WERI-Rb-1 (cell line): Measurements from ENCODE around the gene C4orf54.

Experiments used
- DNase-seq: peaks from one replicate; pipeline ENCODE4 v3.0.0-alpha.2; 2020
- H3K27ac ChIP-seq: fragments of 250-450 bp; sonication (Bioruptor Pico); 2 replicates; pipeline ENCODE4 v1.5.1; 2020; ENCODE audit warnings: mild to moderate bottlenecking, moderate library complexity
- H3K27me3 ChIP-seq: fragments of 250-450 bp; sonication (Bioruptor Pico); 2 replicates; pipeline ENCODE4 v1.5.1; 2021; ENCODE audit warnings: mild to moderate bottlenecking, low read depth, moderate library complexity; ENCODE audit not compliant: insufficient read depth, severe bottlenecking
- H3K36me3 ChIP-seq: fragments of 250-450 bp; sonication (Bioruptor Pico); 2 replicates; pipeline ENCODE4 v1.5.1; 2020; ENCODE audit warnings: mild to moderate bottlenecking, moderate library complexity
- H3K4me3 ChIP-seq: 2 replicates; pipeline ENCODE4 v1.5.1; 2011; ENCODE audit warnings: low read depth, mild to moderate bottlenecking, control low read depth, low read length
- H3K9me3 ChIP-seq: fragments of 250-450 bp; sonication (Bioruptor Pico); 2 replicates; pipeline ENCODE4 v1.5.1; 2021; ENCODE audit warnings: mild to moderate bottlenecking, moderate library complexity; ENCODE audit not compliant: severe bottlenecking
- TF ChIP-seq, protein P1 (sequence below): IDR thresholded peaks from 2 replicates; pipeline ENCODE4 v1.5.1; 2011; ENCODE audit warnings: low read depth, mild to moderate bottlenecking, control low read depth, inconsistent platforms, low read length

Gene C4orf54

GRCh38 chr4:99670409-99671073 is 12.9 kb upstream of the C4orf54 start:
- TF ChIP-seq, protein P1, sequence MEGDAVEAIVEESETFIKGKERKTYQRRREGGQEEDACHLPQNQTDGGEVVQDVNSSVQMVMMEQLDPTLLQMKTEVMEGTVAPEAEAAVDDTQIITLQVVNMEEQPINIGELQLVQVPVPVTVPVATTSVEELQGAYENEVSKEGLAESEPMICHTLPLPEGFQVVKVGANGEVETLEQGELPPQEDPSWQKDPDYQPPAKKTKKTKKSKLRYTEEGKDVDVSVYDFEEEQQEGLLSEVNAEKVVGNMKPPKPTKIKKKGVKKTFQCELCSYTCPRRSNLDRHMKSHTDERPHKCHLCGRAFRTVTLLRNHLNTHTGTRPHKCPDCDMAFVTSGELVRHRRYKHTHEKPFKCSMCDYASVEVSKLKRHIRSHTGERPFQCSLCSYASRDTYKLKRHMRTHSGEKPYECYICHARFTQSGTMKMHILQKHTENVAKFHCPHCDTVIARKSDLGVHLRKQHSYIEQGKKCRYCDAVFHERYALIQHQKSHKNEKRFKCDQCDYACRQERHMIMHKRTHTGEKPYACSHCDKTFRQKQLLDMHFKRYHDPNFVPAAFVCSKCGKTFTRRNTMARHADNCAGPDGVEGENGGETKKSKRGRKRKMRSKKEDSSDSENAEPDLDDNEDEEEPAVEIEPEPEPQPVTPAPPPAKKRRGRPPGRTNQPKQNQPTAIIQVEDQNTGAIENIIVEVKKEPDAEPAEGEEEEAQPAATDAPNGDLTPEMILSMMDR = no peak

DNA sequence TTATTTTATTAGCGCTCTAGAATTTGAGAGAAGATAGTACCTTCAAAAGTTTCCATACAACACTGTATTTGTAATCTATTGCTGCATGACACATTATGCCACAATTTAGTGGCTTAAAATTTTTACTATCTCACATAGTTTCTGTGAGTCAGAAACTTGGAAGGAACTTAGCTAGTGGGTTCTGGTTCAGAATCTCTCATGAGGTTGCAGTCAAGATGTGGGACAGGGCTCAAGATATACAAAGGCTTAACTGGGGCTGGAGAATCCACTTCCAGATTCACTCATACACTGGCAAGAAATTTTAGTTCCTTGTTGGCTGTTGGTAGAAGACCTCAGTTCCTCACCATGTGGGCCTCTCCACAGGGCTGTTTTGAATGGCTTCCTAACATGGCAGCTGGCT is 11.5 kb upstream of the C4orf54 start:
- Histone ChIP-seq H3K36me3 (no peaks in the 10 kb centered on the region), H3K27ac (no peak overlapping the region), H3K4me3 (no peak overlapping the region), H3K27me3 (no peaks in the 10 kb centered on the region), H3K9me3 (peaks cover 15% of the 10 kb centered on the region)
- DNase-seq = no peak
- TF ChIP-seq, protein P1 = no peak

More at GRCh38 chr4:99670409-99671073, 12.9 kb upstream of the C4orf54 start:
- Histone ChIP-seq H3K4me3 (no peak overlapping the region), H3K36me3 (no peaks in the 10 kb centered on the region), H3K27me3 (no peaks in the 10 kb centered on the region), H3K9me3 (peaks cover 15% of the 10 kb centered on the region), H3K27ac (no peak overlapping the region)
- DNase-seq = no peak

GRCh38 chr4:99668472-99668871 is 10.8 kb upstream of the C4orf54 start:
- TF ChIP-seq, protein P1 = no peak
- no peak overlapping the region for H3K4me3 ChIP-seq
- no peak overlapping the region for H3K27ac ChIP-seq
- no peaks in the 10 kb centered on the region for H3K36me3 ChIP-seq
- peaks cover 13% of the 10 kb centered on the region for H3K9me3 ChIP-seq
- no peak for DNase-seq
- H3K27me3 ChIP-seq = no peaks in the 10 kb centered on the region

GRCh38 chr4:99665983-99666382 is 8.4 kb upstream of the C4orf54 start:
- H3K27me3 ChIP-seq = no peaks in the 10 kb centered on the region
- no peak overlapping the region for H3K27ac ChIP-seq
- H3K36me3 ChIP-seq = no peaks in the 10 kb centered on the region
- TF ChIP-seq, protein P1 = no peak
- DNase-seq = no peak
- H3K9me3 ChIP-seq = peaks cover 2% of the 10 kb centered on the region
- H3K4me3 ChIP-seq = no peak overlapping the region

DNA sequence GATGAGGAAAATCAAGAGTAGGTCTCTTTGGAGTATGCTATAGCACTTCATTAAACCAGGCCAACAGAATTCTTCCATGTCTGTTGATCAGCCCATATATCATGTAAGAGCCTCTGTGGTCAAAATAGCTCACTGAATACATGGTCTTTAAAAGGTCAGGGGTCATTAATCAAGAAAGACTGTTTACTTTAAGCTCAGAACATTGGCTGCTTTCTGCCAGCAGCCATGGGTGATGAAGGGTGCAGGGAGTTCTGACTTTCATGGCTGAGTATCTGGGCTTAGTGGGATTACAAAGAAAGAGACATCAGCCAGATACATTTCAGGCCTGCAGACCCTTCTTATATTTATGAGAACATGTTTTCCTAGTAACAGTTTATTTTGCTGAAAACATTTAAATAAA is 7.1 kb upstream of the C4orf54 start:
- Histone ChIP-seq H3K36me3 (no peaks in the 10 kb centered on the region), H3K4me3 (no peak overlapping the region), H3K27me3 (no peaks in the 10 kb centered on the region), H3K9me3 (peaks cover 2% of the 10 kb centered on the region), H3K27ac (no peak overlapping the region)
- DNase-seq = no peak
- TF ChIP-seq, protein P1 = no peak

DNA sequence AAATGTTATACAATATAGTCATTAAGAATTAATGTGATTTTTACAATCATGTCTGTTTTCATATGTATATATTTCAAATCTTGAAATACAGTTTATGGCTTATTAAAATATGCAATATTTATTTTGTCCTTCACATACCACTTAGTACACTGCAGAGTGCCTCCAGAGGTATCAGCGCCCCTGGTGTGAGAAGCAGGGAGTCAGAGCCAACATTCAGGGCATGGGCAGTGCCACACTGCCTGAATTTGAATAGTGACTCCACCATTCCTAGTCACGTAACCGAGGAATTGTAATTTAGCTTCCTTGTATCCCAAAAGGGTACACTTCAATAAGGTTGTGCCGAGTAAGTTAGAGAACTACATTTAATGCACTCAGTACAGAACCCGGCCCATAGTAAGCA is 4.3 kb upstream of the C4orf54 start:
- H3K27ac ChIP-seq = no peak overlapping the region
- no peaks in the 10 kb centered on the region for H3K9me3 ChIP-seq
- no peaks in the 10 kb centered on the region for H3K36me3 ChIP-seq
- H3K4me3 ChIP-seq = no peak overlapping the region
- no peak for DNase-seq
- TF ChIP-seq, protein P1 = no peak
- H3K27me3 ChIP-seq = no peaks in the 10 kb centered on the region
